ENCODE results near the gene ABCA10.

ABCA10 gene

DNA sequence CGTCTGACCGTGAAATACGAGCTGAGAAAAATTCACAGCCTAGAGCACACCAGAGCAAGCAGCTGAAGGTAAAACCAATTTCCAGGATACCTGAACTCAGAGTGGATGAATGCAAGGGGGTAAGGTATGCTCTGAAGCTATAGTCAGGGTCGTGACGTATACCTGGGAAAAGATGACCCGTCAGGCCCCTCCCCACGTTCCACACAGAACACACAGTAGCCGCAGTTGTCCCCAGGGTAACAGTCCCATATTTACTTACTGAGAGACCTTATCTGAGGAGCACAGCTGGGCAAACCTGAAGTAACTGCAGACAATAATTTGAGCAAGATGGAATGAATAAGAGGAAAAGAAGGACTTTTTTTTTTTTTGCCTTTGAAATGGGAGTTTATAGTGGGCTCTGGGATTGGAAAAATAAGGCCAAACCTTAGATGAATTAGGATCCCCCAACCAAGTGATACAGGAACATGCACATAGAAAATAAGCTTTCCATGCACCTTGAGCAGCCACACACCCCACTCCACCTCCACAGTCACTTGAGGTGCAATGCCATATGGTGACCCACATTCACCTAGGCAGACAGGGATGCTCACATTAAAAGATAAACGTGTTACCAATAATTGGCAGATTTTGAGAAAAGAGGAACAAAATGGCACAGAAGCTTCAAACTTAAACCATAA is 124.9 kb downstream of the ABCA10 start:
- DNase-seq (ENCODE audit: low read depth in 1 of 2, low spot score in 1 of 2), result no peak

DNA sequence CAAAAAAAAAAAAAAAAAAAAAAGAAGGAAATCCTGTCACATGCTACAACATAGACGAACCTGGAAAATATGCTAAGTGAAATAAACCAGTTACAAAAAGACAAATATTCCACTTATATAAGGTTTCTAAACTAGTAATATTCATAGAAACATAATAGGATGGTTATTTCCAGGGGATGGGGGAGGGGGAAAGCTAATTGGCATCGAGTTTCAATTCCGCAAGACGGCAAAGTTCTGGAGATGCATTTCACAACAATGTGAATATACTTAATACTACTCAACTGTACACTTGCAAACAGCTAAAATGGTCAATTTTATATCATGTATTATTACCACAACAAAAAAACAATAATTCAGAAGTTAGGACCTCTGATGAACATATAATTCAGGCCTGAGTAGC is 130.0 kb downstream of the ABCA10 start:
- no peak for DNase-seq (ENCODE audit: low read depth in 1 of 2, low spot score in 1 of 2)

All from activated T-helper 1 cell treated with anti-CD3 and anti-CD28 coated beads, Interleukin-2, amount 50 U/mL, for 16 hours (primary cell).